Esophagus (tissue), 2 donors: ENCODE measurements around the gene LEUTX. TPM values are rescaled to one million over a fixed set of nuclear protein-coding genes. Genes with fewer than 3 reads are reported as not detected.
A peak's percentile ranks its signal among the peaks of the same experiment; 100 is the strongest.

Experiments used
- H3K27ac ChIP-seq, 2 donors: one replicate each; pipeline ENCODE4 v1.5.1; 2013; ENCODE audit warnings: low read depth in 2 of 2, mild to moderate bottlenecking in 2 of 2, inconsistent platforms in 1 of 2, low read length in 1 of 2, moderate library complexity in 1 of 2
- H3K27me3 ChIP-seq, 2 donors: one replicate each; pipeline ENCODE4 v1.6.1; 2013; ENCODE audit warnings: low read length in 2 of 2, control low read depth in 1 of 2, mild to moderate bottlenecking in 1 of 2; ENCODE audit not compliant: insufficient read depth in 2 of 2, control insufficient read depth in 1 of 2
- H3K36me3 ChIP-seq, 2 donors: one replicate each; pipeline ENCODE4 v1.6.1; 2013; ENCODE audit warnings: low read length in 1 of 2; ENCODE audit not compliant: control insufficient read depth in 2 of 2, insufficient read depth in 2 of 2
- H3K4me1 ChIP-seq, 2 donors: one replicate each; pipeline ENCODE4 v1.6.1; 2013; ENCODE audit warnings: low read length in 1 of 2; ENCODE audit not compliant: control insufficient read depth in 2 of 2, insufficient read depth in 2 of 2
- H3K4me3 ChIP-seq, 2 donors: one replicate each; pipeline ENCODE4 v1.5.1; 2013; ENCODE audit warnings: low read length in 2 of 2, mild to moderate bottlenecking in 2 of 2, low read depth in 1 of 2, moderate library complexity in 1 of 2
- H3K9me3 ChIP-seq, 2 donors: one replicate each; pipeline ENCODE4 v1.6.1; 2013; ENCODE audit warnings: mild to moderate bottlenecking in 2 of 2, low read depth in 1 of 2, low read length in 1 of 2, moderate library complexity in 1 of 2; ENCODE audit not compliant: control insufficient read depth in 2 of 2, insufficient read depth in 1 of 2
- WGBS, 2 donors: extraction: QIAGEN DNeasy Blood & Tissue Kit; methylation state at CpG; one replicate each; pipeline ENCODE4 v1.1.7; 2013; 5-methylcytosine and 5-hydroxymethylcytosine counted together
- polyA plus RNA-seq, 2 donors: library from polyadenylated mRNA; stranded (reverse); fragments of 200-250 nt; gene quantifications; one replicate each; pipeline ENCODE4 v1.2.3, GENCODE V29; 2013
- donor health status: healthy with polysubstance abuse.
- donor health status: Bipolar disorder and iron deficiency.

Gene LEUTX
- polyA plus RNA-seq, 2 donors: 0.06 TPM; not detected in 1

DNA sequence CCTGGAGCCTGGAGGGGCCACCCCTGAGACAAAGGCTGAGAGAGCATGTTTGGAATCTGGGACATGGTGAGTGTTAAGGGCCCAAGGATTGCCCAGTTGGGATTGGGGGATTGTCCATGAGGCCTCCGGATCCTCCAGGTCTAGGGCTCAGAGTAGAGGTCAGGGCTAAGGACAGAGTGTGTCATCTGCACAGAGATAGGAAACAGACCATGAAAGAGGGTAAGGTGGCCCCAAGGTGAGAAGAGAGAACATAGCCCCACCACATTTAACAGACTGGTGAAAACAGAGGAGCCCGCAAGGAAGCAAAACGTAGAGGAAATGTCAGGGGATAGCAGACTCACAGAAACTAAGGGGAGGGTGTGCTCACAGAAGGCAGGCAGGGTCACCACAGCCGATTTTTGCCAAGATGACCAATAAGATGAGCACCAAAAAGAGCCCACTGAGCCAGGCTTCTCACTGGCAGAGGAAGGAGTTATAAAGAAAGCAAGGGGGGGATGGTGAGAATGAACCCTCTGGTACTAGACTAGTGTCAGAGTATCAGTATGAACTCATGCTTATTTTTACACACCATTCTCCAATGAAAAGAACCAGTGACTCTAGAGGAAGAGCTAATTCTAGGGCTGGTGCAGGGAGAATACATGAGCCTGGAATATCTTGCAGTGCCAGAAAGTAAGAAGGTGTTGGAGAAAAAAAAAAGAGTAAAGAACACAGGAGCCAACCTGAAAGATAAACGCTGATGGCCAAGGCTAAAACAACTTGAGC, 37.8 kb downstream of the LEUTX start:
- Histone ChIP-seq H3K4me3 (no peak overlapping the region), H3K36me3 (no peaks in the 10 kb centered on the region), H3K4me1 (peaks cover 4 to 5% of the 10 kb centered on the region in 2 donors), H3K27ac (no peak overlapping the region), H3K27me3 (no peaks in the 10 kb centered on the region), H3K9me3 (no peaks in the 10 kb centered on the region)
- WGBS, 2 donors: 85 to 86% methylated on average over 5 of the region's 5 CpGs

DNA sequence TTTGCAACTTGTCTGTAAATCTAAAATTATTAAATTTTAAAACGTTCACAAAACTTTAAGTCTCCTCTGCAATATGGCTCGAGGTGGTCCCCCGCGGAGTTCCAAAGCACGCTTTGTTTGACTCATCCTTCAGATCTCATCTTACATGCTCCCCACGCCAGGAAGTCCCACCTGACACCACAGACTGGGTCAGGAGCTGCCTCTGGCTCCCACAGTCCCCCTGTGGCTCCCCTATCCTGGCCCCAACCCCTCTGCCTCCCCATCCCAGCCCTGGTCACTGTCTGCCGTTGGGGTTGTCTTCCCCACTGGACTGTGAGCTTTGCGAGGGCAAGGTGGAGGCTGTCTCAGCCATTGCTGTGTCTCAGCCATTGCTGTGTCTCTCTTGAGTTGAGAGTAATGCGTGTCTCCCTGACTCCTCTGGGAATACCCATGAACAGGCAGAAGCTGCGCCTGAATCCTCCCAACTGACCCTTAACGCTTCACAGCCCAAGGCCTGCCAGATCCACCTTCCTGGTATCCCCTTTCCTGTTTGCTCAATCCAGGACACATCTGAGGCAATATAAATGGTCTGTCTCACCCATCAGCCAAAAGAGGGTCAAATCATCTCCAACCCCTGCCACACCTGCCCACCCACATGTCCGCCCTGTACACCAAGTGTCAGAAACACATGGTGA, 39.4 kb downstream of the LEUTX start:
- H3K27me3 ChIP-seq: no peaks in the 10 kb centered on the region
- H3K36me3 ChIP-seq: no peaks in the 10 kb centered on the region
- 91 to 93% methylated on average over 12 of the region's 12 CpGs for WGBS, 2 donors
- no peaks in the 10 kb centered on the region for H3K9me3 ChIP-seq
- H3K27ac ChIP-seq: no peak overlapping the region
- H3K4me3 ChIP-seq: no peak overlapping the region
- H3K4me1 ChIP-seq: peaks cover 4 to 5% of the 10 kb centered on the region in 2 donors

DNA sequence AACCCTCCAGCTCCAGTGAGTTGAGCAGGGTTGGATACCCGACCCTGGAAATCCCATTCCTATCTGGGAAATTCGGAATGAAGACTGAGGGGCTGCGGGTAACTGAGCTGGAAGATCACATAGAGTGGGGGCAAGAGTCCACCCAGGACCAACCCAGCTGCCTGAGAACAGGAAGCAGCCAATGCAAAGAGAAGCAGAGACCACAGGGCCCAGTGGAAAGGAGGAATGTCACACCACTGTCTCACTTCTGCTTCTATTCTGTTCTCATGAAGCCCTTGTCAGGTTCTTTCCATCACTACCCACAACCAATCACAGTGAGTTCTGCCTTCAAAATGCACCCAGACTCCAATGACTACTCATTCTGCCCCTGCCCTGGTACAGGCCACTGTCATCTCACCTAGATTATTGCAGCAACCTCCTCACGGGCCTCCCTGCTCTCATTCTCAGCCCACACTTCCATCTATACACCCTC, 40.0 kb downstream of the LEUTX start:
- Histone ChIP-seq H3K4me3 (no peak overlapping the region), H3K27ac (no peak overlapping the region), H3K4me1 (peaks cover 5 to 6% of the 10 kb centered on the region in 2 donors), H3K27me3 (no peaks in the 10 kb centered on the region), H3K9me3 (no peaks in the 10 kb centered on the region), H3K36me3 (no peaks in the 10 kb centered on the region)
- WGBS, 2 donors: 89 to 91% methylated on average over 4 of the region's 4 CpGs

DNA sequence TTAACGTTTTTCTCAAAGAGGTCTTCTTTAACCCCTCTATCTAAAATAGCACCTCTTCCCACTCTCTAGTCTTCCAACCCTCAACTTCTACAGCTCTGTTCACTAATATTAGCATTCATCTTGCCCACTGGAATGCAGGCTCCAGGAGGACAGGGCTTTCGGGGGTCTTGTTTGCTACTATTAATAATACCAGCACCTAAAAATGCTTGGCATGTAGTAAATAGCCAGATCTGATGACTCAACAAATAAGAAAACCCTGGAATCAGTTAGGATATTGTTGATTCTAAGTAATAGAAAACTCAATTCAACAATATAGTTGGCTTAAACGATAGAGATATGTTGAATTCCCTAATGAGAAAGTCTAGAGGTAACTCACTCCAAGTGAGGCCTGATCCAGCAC, 41.1 kb downstream of the LEUTX start:
- Histone ChIP-seq H3K36me3 (no peaks in the 10 kb centered on the region), H3K4me3 (no peak overlapping the region), H3K27ac (no peak overlapping the region), H3K9me3 (no peaks in the 10 kb centered on the region), H3K27me3 (no peaks in the 10 kb centered on the region), H3K4me1 (peaks cover 6 to 7% of the 10 kb centered on the region in 2 donors)
- 87 to 90% methylated on average over 3 of the region's 3 CpGs for WGBS, 2 donors

DNA sequence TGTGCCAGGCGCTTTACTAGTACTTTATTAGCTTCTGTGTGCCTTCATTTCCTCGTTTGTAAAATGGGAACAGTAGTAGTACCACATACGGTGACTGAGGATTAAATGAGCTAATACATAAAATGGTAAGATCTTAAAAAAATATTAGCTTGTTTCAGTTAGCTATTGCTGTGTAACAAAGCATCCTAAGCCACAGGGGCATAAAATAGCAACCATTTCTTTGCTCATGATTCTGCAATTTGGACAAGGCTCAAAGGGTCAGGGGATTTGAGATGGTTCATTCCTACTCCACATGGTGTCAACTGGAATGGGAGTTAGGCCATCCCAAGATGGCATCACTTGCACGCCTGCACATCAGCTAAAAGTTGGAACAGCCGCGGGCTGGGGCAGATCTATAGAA, 42.0 kb downstream of the LEUTX start:
- no peak overlapping the region for H3K4me3 ChIP-seq
- H3K27ac ChIP-seq: no peak overlapping the region
- no peaks in the 10 kb centered on the region for H3K9me3 ChIP-seq
- H3K4me1 ChIP-seq: peaks cover 7 to 8% of the 10 kb centered on the region in 2 donors
- 96 to 98% methylated on average over 6 of the region's 6 CpGs for WGBS, 2 donors
- no peaks in the 10 kb centered on the region for H3K27me3 ChIP-seq
- peaks cover 0 to 2% of the 10 kb centered on the region in 2 donors for H3K36me3 ChIP-seq

DNA sequence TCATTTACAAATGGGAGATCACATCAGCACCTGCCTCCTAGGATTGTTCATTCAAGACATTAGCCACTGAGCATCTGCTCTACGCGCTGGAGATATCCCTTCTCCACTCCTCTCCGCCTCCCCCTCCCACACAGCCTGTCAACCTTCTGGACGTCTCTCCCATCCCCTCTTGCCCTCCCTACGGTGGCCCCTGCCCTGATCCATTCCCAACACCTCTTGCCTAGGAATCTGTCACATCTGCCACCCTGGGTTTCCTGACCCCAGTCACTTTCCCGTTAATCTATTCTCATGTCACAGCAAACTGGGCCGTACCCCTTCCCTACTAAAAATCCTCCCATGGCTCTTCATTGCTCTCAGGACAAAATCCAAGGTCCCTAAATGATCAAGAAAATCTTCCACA, 45.0 kb downstream of the LEUTX start:
- no peaks in the 10 kb centered on the region for H3K27me3 ChIP-seq
- WGBS, 2 donors: 18 to 34% methylated on average over 7 of the region's 7 CpGs
- no peaks in the 10 kb centered on the region for H3K9me3 ChIP-seq
- H3K36me3 ChIP-seq: peaks cover 9 to 22% of the 10 kb centered on the region in 2 donors
- H3K4me1 ChIP-seq: peaks cover 7 to 8% of the 10 kb centered on the region in 2 donors
- H3K4me3 ChIP-seq: peak overlapping the region; percentile 69 to 79
- no peak overlapping the region for H3K27ac ChIP-seq

DNA sequence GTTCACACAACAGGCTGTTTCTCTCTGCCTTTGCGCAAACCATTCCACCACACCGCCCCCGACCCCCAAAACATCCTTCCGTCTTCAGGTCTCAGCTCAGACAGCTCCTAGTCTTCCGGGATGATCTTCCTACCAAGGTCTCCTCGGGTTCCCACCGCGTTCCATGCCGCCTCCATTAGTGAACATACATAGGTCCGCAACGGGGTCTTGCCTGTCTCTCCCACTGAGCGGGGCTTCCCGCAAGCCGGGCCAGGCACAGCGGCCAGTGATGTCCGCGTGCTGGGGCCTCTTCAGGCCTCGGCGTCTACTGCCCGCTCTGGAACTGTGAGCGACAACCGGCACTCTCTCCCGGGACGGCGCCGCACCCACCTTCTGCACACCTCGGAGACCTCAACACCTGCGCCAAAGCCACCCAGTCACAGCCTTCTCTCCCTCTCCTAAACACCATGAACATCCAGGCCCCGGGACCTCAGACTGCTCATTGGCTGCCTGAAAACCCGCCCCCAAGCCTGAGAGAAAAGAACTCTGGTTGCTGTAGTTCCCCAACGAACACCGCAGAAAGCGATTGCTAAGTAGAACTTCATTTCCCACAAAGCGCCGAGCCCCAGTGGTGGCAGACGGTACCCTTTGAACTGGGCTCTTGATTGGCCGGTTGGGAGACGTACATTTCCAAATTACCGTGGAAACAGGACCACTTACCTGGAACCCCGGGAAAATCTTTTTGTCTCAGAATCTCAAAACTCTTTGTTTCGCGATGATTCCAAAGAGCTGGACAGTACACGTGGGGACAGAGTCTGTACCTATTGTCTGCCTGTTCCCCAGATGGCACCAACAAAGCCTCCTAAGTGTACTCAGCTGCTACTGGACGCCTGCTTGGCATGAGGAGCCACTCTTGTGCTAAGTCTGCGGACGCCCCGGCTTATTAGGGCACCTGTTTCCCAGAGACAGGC, 45.8 kb downstream of the LEUTX start:
- Histone ChIP-seq H3K27me3 (no peaks in the 10 kb centered on the region), H3K27ac (peak overlapping the region; percentile 29 to 77), H3K9me3 (no peaks in the 10 kb centered on the region), H3K36me3 (peaks cover 9 to 22% of the 10 kb centered on the region in 2 donors), H3K4me3 (peak overlapping the region; percentile 69 to 79), H3K4me1 (peaks cover 3 to 5% of the 10 kb centered on the region in 2 donors)
- 6 to 7% methylated on average over 47 of the region's 47 CpGs for WGBS, 2 donors

DNA sequence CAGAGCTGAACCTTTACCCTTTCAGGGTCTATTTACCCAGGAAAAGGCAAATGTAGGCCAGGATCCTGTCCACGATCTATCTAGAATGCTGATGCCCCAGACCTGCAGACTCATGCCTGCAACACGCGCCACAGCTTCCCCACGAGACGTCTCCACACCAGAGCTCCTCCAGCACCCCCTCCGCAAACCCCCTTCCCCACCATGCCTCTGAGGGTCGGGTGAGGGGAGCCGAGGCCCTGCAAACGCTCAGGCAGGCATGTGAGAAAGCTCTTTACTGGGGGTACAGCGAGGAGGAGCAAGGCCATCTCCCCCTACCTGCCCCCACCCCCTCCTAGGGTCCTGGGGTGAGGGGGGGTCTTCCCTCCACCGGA, 46.4 kb downstream of the LEUTX start:
- Histone ChIP-seq H3K27ac (peak overlapping the region; percentile 6 to 42), H3K9me3 (no peaks in the 10 kb centered on the region), H3K4me3 (no peak overlapping the region), H3K36me3 (peaks cover 9 to 28% of the 10 kb centered on the region in 2 donors), H3K27me3 (no peaks in the 10 kb centered on the region), H3K4me1 (peaks cover 2 to 5% of the 10 kb centered on the region in 2 donors)
- 74 to 82% methylated on average over 11 of the region's 11 CpGs for WGBS, 2 donors

DNA sequence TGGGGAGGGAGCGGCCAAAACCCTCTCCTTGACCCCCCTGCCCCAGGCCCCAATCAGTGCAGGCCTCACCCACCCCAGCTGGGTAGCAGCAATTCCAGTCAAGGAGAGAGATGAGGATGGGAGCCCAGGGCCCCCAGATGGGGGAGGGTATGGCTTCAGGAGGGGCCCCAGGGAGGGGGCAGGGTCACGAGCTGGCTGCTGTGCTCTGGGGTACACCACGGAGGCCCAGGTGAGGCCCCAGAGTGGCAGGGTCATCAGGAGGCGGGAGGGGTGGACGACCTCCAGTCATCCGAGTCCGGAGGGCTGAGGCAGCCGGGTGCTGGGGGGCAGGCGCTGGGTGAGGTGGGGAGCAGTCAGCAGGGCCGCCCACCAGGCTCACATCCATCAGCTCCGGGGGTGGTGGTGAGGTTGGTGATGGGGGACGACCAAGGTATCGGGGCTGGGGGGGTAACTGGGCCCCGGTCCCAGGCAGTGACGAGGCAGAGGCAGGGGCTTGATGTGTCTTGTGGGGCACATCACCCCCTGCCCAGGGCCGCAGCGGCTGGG, 47.0 kb downstream of the LEUTX start:
- Histone ChIP-seq H3K36me3 (peaks cover 12 to 33% of the 10 kb centered on the region in 2 donors), H3K4me1 (peaks cover 2 to 5% of the 10 kb centered on the region in 2 donors), H3K27ac (no peak overlapping the region), H3K4me3 (no peak overlapping the region), H3K9me3 (no peaks in the 10 kb centered on the region), H3K27me3 (no peaks in the 10 kb centered on the region)
- 88 to 89% methylated on average over 17 of the region's 17 CpGs for WGBS, 2 donors
